B cell (primary cell): ENCODE measurements around the gene IL4R. TPM values are rescaled to one million over a fixed set of nuclear protein-coding genes. Genes with fewer than 3 reads are reported as not detected.

ENCODE experiments used
- ATAC-seq: fragments of 200-7000 bp; cut with Tn5 transposase; one replicate; pipeline ENCODE4 v1.10.0; 2021; ENCODE audit warnings: low read depth, mild to moderate bottlenecking, moderate number of reproducible peaks, moderate library complexity
- CTCF ChIA-PET: fragments of 350-600 bp; sonication (Branson Sonifier 250); formaldehyde crosslinking; loops from one replicate; lab custom pipeline; 2021; ENCODE audit warnings: antibody characterized with exemption, inconsistent platforms; lab: Charles Lee
- POLR2A ChIA-PET: fragments of 350-600 bp; sonication (Branson Sonifier 250); formaldehyde crosslinking; loops from one replicate; lab custom pipeline; 2021; ENCODE audit warnings: antibody characterized with exemption; lab: Charles Lee
- DNase-seq: peaks from one replicate; pipeline ENCODE4 v3.0.0; 2013
- H2AFZ ChIP-seq: 2 replicates; pipeline ENCODE4 v1.6.1; 2012; ENCODE audit warnings: mild to moderate bottlenecking, low read depth, low read length; ENCODE audit not compliant: insufficient read depth, poor library complexity, severe bottlenecking
- H3K27ac ChIP-seq, 2 donors: 1 replicate in 1 of 2; 2 replicates in 1 of 2; pipeline ENCODE4 v1.5.1; 2012 to 2013; ENCODE audit warnings: low read length in 2 of 2, mild to moderate bottlenecking in 2 of 2, moderate library complexity in 1 of 2
- H3K27me3 ChIP-seq, 4 experiments: fragments of 200-600 bp in 1 of 4; sonication (generic) in 1 of 4; replicated peaks in 1 of 4; 1 replicate in 2 of 4; 2 replicates in 2 of 4; pipeline versions ENCODE4 v1.6.1 to v1.7.0; 2013 to 2016; ENCODE audit warnings: low read length in 3 of 4, mild to moderate bottlenecking in 2 of 4, mixed read lengths in 1 of 4, moderate library complexity in 1 of 4; ENCODE audit not compliant: insufficient read depth in 4 of 4, control insufficient read depth in 3 of 4; ENCODE audit errors: control extremely low read depth in 1 of 4
- H3K36me3 ChIP-seq, 2 experiments: replicated peaks in 1 of 2; 1 replicate in 1 of 2; 2 replicates in 1 of 2; pipeline versions ENCODE4 v1.6.1 to v1.7.1; 2013; ENCODE audit warnings: low read length in 1 of 2; ENCODE audit not compliant: insufficient read depth in 2 of 2, control insufficient read depth in 1 of 2; ENCODE audit errors: control extremely low read depth in 1 of 2, extremely low read depth in 1 of 2
- H3K4me1 ChIP-seq, 2 donors: fragments of 200-600 bp in 1 of 2; sonication (generic) in 1 of 2; 1 replicate in 1 of 2; 2 replicates in 1 of 2; pipeline versions ENCODE4 v1.5.1 to v1.6.1; 2013 to 2017; ENCODE audit warnings: low read length in 2 of 2; ENCODE audit not compliant: control insufficient read depth in 2 of 2, insufficient read depth in 2 of 2
- H3K4me2 ChIP-seq: replicated peaks from 2 replicates; pipeline ENCODE3; 2012; ENCODE audit warnings: mild to moderate bottlenecking, low read depth, low read length; ENCODE audit not compliant: poor library complexity, severe bottlenecking
- H3K4me3 ChIP-seq, 5 experiments: fragments of 200-600 bp in 1 of 5; sonication (generic) in 1 of 5; 1 replicate in 3 of 5; 2 replicates in 2 of 5; pipeline versions ENCODE4 v1.5.1 to v1.7.0; 2011 to 2016; ENCODE audit warnings: low read length in 4 of 5, mild to moderate bottlenecking in 4 of 5, low read depth in 2 of 5, control low read depth in 1 of 5, moderate library complexity in 1 of 5; ENCODE audit not compliant: insufficient read depth in 1 of 5; ENCODE audit errors: control extremely low read depth in 1 of 5, extremely low read depth in 1 of 5
- H3K79me2 ChIP-seq: fragments of 200-600 bp; sonication (generic); one replicate; pipeline ENCODE4 v1.6.0; 2016; ENCODE audit warnings: low read length; ENCODE audit not compliant: control insufficient read depth, insufficient read depth
- H3K9ac ChIP-seq: fragments of 200-600 bp; sonication (generic); 2 replicates; pipeline ENCODE4 v1.6.1; 2017; ENCODE audit warnings: mild to moderate bottlenecking, low read length, moderate library complexity
- H3K9me3 ChIP-seq, 3 donors: one replicate each; pipeline versions ENCODE4 v1.6.1 to v1.7.1; 2013; ENCODE audit warnings: low read length in 2 of 3; ENCODE audit not compliant: control insufficient read depth in 2 of 3, insufficient read depth in 1 of 3; ENCODE audit errors: control extremely low read depth in 1 of 3
- H4K20me1 ChIP-seq: 2 replicates; pipeline ENCODE4 v1.6.0; 2012; ENCODE audit warnings: mild to moderate bottlenecking, low read length; ENCODE audit not compliant: insufficient read depth, control insufficient read depth, poor library complexity, severe bottlenecking
- H3K27ac Mint-ChIP-seq: one replicate; pipeline ENCODE4 v1.8.0; 2021; ENCODE audit warnings: mixed read lengths
- H3K27me3 Mint-ChIP-seq: one replicate; pipeline ENCODE4 v1.8.0; 2021; ENCODE audit warnings: mixed read lengths
- H3K4me1 Mint-ChIP-seq: one replicate; pipeline ENCODE4 v1.8.0; 2021; ENCODE audit warnings: mixed read lengths
- H3K4me3 Mint-ChIP-seq: one replicate; pipeline ENCODE4 v1.8.0; 2021; ENCODE audit warnings: mixed read lengths
- H3K9me3 Mint-ChIP-seq: one replicate; pipeline ENCODE4 v1.8.0; 2022; ENCODE audit warnings: mixed read lengths; ENCODE audit not compliant: insufficient read depth
- CTCF ChIP-seq: fragments of 200-600 bp; IDR thresholded peaks from one replicate; pipeline ENCODE4 v1.8.0; 2022; ENCODE audit warnings: antibody characterized with exemption, mild to moderate bottlenecking
- WGBS: methylation state at CpG from one replicate; pipeline ENCODE4 v1.1.5; 2013; ENCODE audit warnings: missing lambda C conversion rate; ENCODE audit not compliant: insufficient coverage; 5-methylcytosine and 5-hydroxymethylcytosine counted together
- intact Hi-C: fragments of 100-400 bp; cut with micrococcal nuclease; formaldehyde crosslinking; loops from one replicate; pipeline ENCODE4 v1.10.0; 2022
- polyA plus RNA-seq: library from polyadenylated mRNA; depleted of rRNA; stranded (reverse); fragments of >200 nt; gene quantifications from 2 replicates; pipeline ENCODE4 v1.2.3, GENCODE V29; 2012
- total RNA-seq, 2 donors: library from RNA; stranded (reverse); fragments of 120-200 nt in 1 of 2; gene quantifications; 1 replicate in 1 of 2; 2 replicates in 1 of 2; pipeline versions ENCODE4 v1.2.3 to v1.2.4, GENCODE V29; 2013 to 2022

IL4R gene
- total and polyA plus RNA-seq, 2 donors (not counting 1 experiment from before 2014, with no cell fraction given): 311 to 966 TPM

GRCh38 chr16:27413956-27414355, 100.2 kb downstream of the IL4R start:
- H2AFZ ChIP-seq: no peak overlapping the region
- H3K4me3 Mint-ChIP-seq: no peak overlapping the region
- DNase-seq: no peak
- H4K20me1 ChIP-seq: peaks cover 6% of the 10 kb centered on the region
- H3K9me3 Mint-ChIP-seq: no peaks in the 10 kb centered on the region
- CTCF ChIA-PET: no interaction called here
- peaks cover 3 to 5% (median 4%) of the 10 kb centered on the region in 3 donors for H3K9me3 ChIP-seq
- TF ChIP-seq CTCF: no peak
- H3K4me1 Mint-ChIP-seq: peaks cover 51% of the 10 kb centered on the region
- ATAC-seq: no peak
- H3K9ac ChIP-seq: no peak overlapping the region
- peaks cover 4 to 32% of the 10 kb centered on the region in 2 donors for H3K4me1 ChIP-seq
- H3K27ac Mint-ChIP-seq: no peak overlapping the region
- no peaks in the 10 kb centered on the region for H3K27me3 ChIP-seq
- no peak overlapping the region for H3K4me3 ChIP-seq
- no CpG with 5 or more reads among the region's 2 CpGs for WGBS
- H3K79me2 ChIP-seq: peaks cover 95% of the 10 kb centered on the region
- no peaks in the 10 kb centered on the region for H3K27me3 Mint-ChIP-seq
- POLR2A ChIA-PET: no interaction called here
- no peak overlapping the region for H3K27ac ChIP-seq
- intact Hi-C loops: loop anchor here (1.0 kb wide), 1 partner anchor 9 kb away; no protein-coding TSS in a partner anchor
- peaks cover 13% of the 10 kb centered on the region in 2 experiments for H3K36me3 ChIP-seq
- H3K4me2 ChIP-seq: peak overlapping the region; percentile 22

Other genes with a start within 250 kb of the IL4R start
- not detected in 2 replicates for gene C16orf82, start 247.0 kb upstream of the IL4R start, total RNA-seq
- not detected in 2 replicates for gene C16orf82, start 247.0 kb upstream of the IL4R start, polyA plus RNA-seq
- gene KDM8, start 110.4 kb upstream of the IL4R start, total RNA-seq: 37.4 and 39.8 TPM in 2 replicates
- gene KDM8, start 110.4 kb upstream of the IL4R start, polyA plus RNA-seq: 7.1 and 7.5 TPM in 2 replicates
- gene NSMCE1, start 45.2 kb upstream of the IL4R start, total RNA-seq: 56.8 and 61.9 TPM in 2 replicates
- 29.0 and 29.5 TPM in 2 replicates for gene NSMCE1, start 45.2 kb upstream of the IL4R start, polyA plus RNA-seq
- gene IL21R, start 88.2 kb downstream of the IL4R start, total RNA-seq: 28.5 and 31.6 TPM in 2 replicates
- 32.1 and 49.9 TPM in 2 replicates for gene IL21R, start 88.2 kb downstream of the IL4R start, polyA plus RNA-seq
- gene GTF3C1, start 235.9 kb downstream of the IL4R start, total RNA-seq: 49.6 and 64.1 TPM in 2 replicates
- gene GTF3C1, start 235.9 kb downstream of the IL4R start, polyA plus RNA-seq: 31.2 and 35.4 TPM in 2 replicates
- 49.9 and 56.0 TPM in 2 replicates for gene KATNIP, start 236.2 kb downstream of the IL4R start, total RNA-seq
- gene KATNIP, start 236.2 kb downstream of the IL4R start, polyA plus RNA-seq: 19.1 and 21.2 TPM in 2 replicates